ENCODE data around the gene FGD2.

The FGD2 gene

GRCh38 chr6:37005827-37006567, 542 bp downstream of the FGD2 start:
- H3K27me3 ChIP-seq (replicated peaks; ENCODE audit: control insufficient read depth, insufficient read depth, low read length) = no peaks in the 10 kb centered on the region
- H3K4me3 ChIP-seq (replicated peaks; ENCODE audit: low read depth, low read length) = peak overlapping the region; percentile 92
- no peak for DNase-seq (ENCODE audit: extremely low read depth, insufficient read length)
- H3K36me3 ChIP-seq (ENCODE audit: control insufficient read depth, insufficient read depth, low read length) = peaks cover 17% of the 10 kb centered on the region
- no peak for TF ChIP-seq CTCF (IDR thresholded peaks at IDR 0.05; ENCODE audit: insufficient read depth, low read length, poor library complexity, severe bottlenecking)

- H3K27me3 ChIP-seq (replicated peaks; ENCODE audit: control insufficient read depth, insufficient read depth, low read length) = no peaks in the 10 kb centered on the region
- H3K36me3 ChIP-seq (ENCODE audit: control insufficient read depth, insufficient read depth, low read length) = peaks cover 24% of the 10 kb centered on the region
- peak overlapping the region; percentile 92 for H3K4me3 ChIP-seq (replicated peaks; ENCODE audit: low read depth, low read length)
- DNase-seq (ENCODE audit: extremely low read depth, insufficient read length) = no peak
- no peak for TF ChIP-seq CTCF (IDR thresholded peaks at IDR 0.05; ENCODE audit: insufficient read depth, low read length, poor library complexity, severe bottlenecking)
Observed at GRCh38 chr6:37006793-37007339, 1.4 kb downstream of the FGD2 start.

GRCh38 chr6:37007340-37008043, 2.0 kb downstream of the FGD2 start:
- Histone ChIP-seq H3K4me3 (replicated peaks; ENCODE audit: low read depth, low read length) (peak overlapping the region; percentile 92), H3K27me3 (replicated peaks; ENCODE audit: control insufficient read depth, insufficient read depth, low read length) (no peaks in the 10 kb centered on the region), H3K36me3 (ENCODE audit: control insufficient read depth, insufficient read depth, low read length) (peaks cover 26% of the 10 kb centered on the region)
- DNase-seq (ENCODE audit: extremely low read depth, insufficient read length) = peak; percentile 53
- TF ChIP-seq CTCF (IDR thresholded peaks at IDR 0.05; ENCODE audit: insufficient read depth, low read length, poor library complexity, severe bottlenecking) = no peak

GRCh38 chr6:37008484-37009465, 3.3 kb downstream of the FGD2 start:
- no peak for TF ChIP-seq CTCF (IDR thresholded peaks at IDR 0.05; ENCODE audit: insufficient read depth, low read length, poor library complexity, severe bottlenecking)
- no peak overlapping the region; the same call in 1 of the 2 replicates for H3K4me3 ChIP-seq (replicated peaks; ENCODE audit: low read depth, low read length)
- H3K36me3 ChIP-seq (ENCODE audit: control insufficient read depth, insufficient read depth, low read length) = peaks cover 36% of the 10 kb centered on the region
- no peaks in the 10 kb centered on the region for H3K27me3 ChIP-seq (replicated peaks; ENCODE audit: control insufficient read depth, insufficient read depth, low read length)
- no peak for DNase-seq (ENCODE audit: extremely low read depth, insufficient read length)

GRCh38 chr6:37010402-37010892, 5.0 kb downstream of the FGD2 start:
- H3K4me3 ChIP-seq (replicated peaks; ENCODE audit: low read depth, low read length) = no peak overlapping the region
- no peak for DNase-seq (ENCODE audit: extremely low read depth, insufficient read length)
- TF ChIP-seq CTCF (IDR thresholded peaks at IDR 0.05; ENCODE audit: insufficient read depth, low read length, poor library complexity, severe bottlenecking) = no peak
- H3K36me3 ChIP-seq (ENCODE audit: control insufficient read depth, insufficient read depth, low read length) = peaks cover 48% of the 10 kb centered on the region
- H3K27me3 ChIP-seq (replicated peaks; ENCODE audit: control insufficient read depth, insufficient read depth, low read length) = no peaks in the 10 kb centered on the region

All from GM06990 (cell line).